Mesenchymal stem cell (in vitro differentiated cells and primary cell): ENCODE data around the gene BRME1.

Experiments
- DNase-seq: peaks from one replicate; pipeline ENCODE4 v3.0.0-alpha.2; 2013
- H2AFZ ChIP-seq: one replicate; pipeline ENCODE4 v1.6.1; 2013; ENCODE audit warnings: low read depth, mild to moderate bottlenecking, control low read depth, inconsistent platforms, low read length, moderate library complexity
- H2AK5ac ChIP-seq: 2 replicates; pipeline ENCODE4 v1.6.1; 2013; ENCODE audit warnings: low read length, moderate library complexity, mild to moderate bottlenecking, inconsistent platforms; ENCODE audit not compliant: severe bottlenecking
- H2BK120ac ChIP-seq: one replicate; pipeline ENCODE4 v1.6.1; 2013; ENCODE audit warnings: low read depth, mild to moderate bottlenecking, inconsistent platforms, low read length, moderate library complexity
- H2BK12ac ChIP-seq, 2 experiments: one replicate each; pipeline ENCODE4 v1.6.1; 2013; ENCODE audit warnings: inconsistent platforms in 2 of 2, low read length in 2 of 2, mild to moderate bottlenecking in 2 of 2, moderate library complexity in 2 of 2, control low read depth in 1 of 2
- H2BK15ac ChIP-seq: one replicate; pipeline ENCODE4 v1.6.1; 2013; ENCODE audit warnings: mild to moderate bottlenecking, low read depth, inconsistent platforms; ENCODE audit not compliant: poor library complexity, severe bottlenecking
- H2BK5ac ChIP-seq: 2 replicates; pipeline ENCODE4 v1.6.1; 2013; ENCODE audit warnings: low read depth, mild to moderate bottlenecking, low read length, control low read depth, inconsistent platforms; ENCODE audit not compliant: poor library complexity, severe bottlenecking
- H3K14ac ChIP-seq, 2 experiments: one replicate each; pipeline ENCODE4 v1.6.1; 2013; ENCODE audit warnings: inconsistent platforms in 2 of 2, low read length in 2 of 2, control low read depth in 1 of 2, mild to moderate bottlenecking in 1 of 2, moderate library complexity in 1 of 2
- H3K18ac ChIP-seq, 2 experiments: one replicate each; pipeline ENCODE4 v1.6.1; 2013; ENCODE audit warnings: inconsistent platforms in 2 of 2, low read length in 2 of 2, control low read depth in 1 of 2, low read depth in 1 of 2, mild to moderate bottlenecking in 1 of 2
- H3K23ac ChIP-seq, 2 experiments: one replicate each; pipeline ENCODE4 v1.6.1; 2013; ENCODE audit warnings: inconsistent platforms in 2 of 2, low read length in 2 of 2, mild to moderate bottlenecking in 2 of 2, moderate library complexity in 2 of 2, control low read depth in 1 of 2
- H3K27ac ChIP-seq: 2 replicates; pipeline ENCODE4 v1.5.1; 2013; ENCODE audit warnings: mild to moderate bottlenecking, moderate library complexity, low read length, control low read depth, inconsistent platforms; ENCODE audit not compliant: poor library complexity, severe bottlenecking
- H3K27me3 ChIP-seq, 2 experiments: 2 replicates each; pipeline versions ENCODE4 v1.6.1 to v1.7.0; 2013; ENCODE audit warnings: low read length in 2 of 2, mild to moderate bottlenecking in 2 of 2, moderate library complexity in 2 of 2, control low read depth in 1 of 2, inconsistent platforms in 1 of 2; ENCODE audit not compliant: control insufficient read depth in 1 of 2, insufficient read depth in 1 of 2
- H3K36me3 ChIP-seq, 2 experiments: 2 replicates each; pipeline versions ENCODE4 v1.6.1 to v1.7.0; 2013; ENCODE audit warnings: low read length in 2 of 2, control low read depth in 1 of 2, inconsistent platforms in 1 of 2, low read depth in 1 of 2, mild to moderate bottlenecking in 1 of 2; ENCODE audit not compliant: insufficient read depth in 2 of 2, control insufficient read depth in 1 of 2
- H3K4ac ChIP-seq, 2 experiments: one replicate each; pipeline ENCODE4 v1.6.1; 2013; ENCODE audit warnings: inconsistent platforms in 2 of 2, low read length in 2 of 2, mild to moderate bottlenecking in 2 of 2, moderate library complexity in 2 of 2, control low read depth in 1 of 2, low read depth in 1 of 2
- H3K4me1 ChIP-seq: 2 replicates; pipeline ENCODE4 v1.6.1; 2013; ENCODE audit warnings: low read depth, low read length, control low read depth; ENCODE audit not compliant: control insufficient read depth, insufficient read depth
- H3K4me2 ChIP-seq: 2 replicates; pipeline ENCODE4 v1.6.1; 2013; ENCODE audit warnings: low read length, mild to moderate bottlenecking, inconsistent platforms; ENCODE audit not compliant: poor library complexity, severe bottlenecking
- H3K4me3 ChIP-seq, 2 experiments: 2 replicates each; pipeline versions ENCODE4 v1.5.1 to v1.7.0; 2013; ENCODE audit warnings: low read length in 2 of 2, mild to moderate bottlenecking in 2 of 2, control low read depth in 1 of 2, low read depth in 1 of 2; ENCODE audit not compliant: insufficient read depth in 1 of 2
- H3K79me1 ChIP-seq: replicated peaks from 2 replicates; pipeline ENCODE4 v1.6.1; 2013; ENCODE audit warnings: mild to moderate bottlenecking, control low read depth, low read length, inconsistent platforms; ENCODE audit not compliant: poor library complexity, severe bottlenecking
- H3K9ac ChIP-seq: 2 replicates; pipeline ENCODE4 v1.7.0; 2013; ENCODE audit warnings: mild to moderate bottlenecking, low read length, moderate library complexity
- H3K9me3 ChIP-seq: 2 replicates; pipeline ENCODE4 v1.7.0; 2013; ENCODE audit warnings: mild to moderate bottlenecking, low read length; ENCODE audit not compliant: control insufficient read depth
- H4K8ac ChIP-seq: one replicate; pipeline ENCODE4 v1.6.1; 2013; ENCODE audit warnings: inconsistent platforms, mild to moderate bottlenecking, low read length, moderate library complexity
- H4K91ac ChIP-seq: one replicate; pipeline ENCODE4 v1.6.1; 2013; ENCODE audit warnings: mild to moderate bottlenecking, low read length, inconsistent platforms
- WGBS: methylation state at CpG from one replicate; pipeline ENCODE4 v1.1.7; 2013; ENCODE audit warnings: mixed read lengths; 5-methylcytosine and 5-hydroxymethylcytosine counted together

Gene BRME1

DNA sequence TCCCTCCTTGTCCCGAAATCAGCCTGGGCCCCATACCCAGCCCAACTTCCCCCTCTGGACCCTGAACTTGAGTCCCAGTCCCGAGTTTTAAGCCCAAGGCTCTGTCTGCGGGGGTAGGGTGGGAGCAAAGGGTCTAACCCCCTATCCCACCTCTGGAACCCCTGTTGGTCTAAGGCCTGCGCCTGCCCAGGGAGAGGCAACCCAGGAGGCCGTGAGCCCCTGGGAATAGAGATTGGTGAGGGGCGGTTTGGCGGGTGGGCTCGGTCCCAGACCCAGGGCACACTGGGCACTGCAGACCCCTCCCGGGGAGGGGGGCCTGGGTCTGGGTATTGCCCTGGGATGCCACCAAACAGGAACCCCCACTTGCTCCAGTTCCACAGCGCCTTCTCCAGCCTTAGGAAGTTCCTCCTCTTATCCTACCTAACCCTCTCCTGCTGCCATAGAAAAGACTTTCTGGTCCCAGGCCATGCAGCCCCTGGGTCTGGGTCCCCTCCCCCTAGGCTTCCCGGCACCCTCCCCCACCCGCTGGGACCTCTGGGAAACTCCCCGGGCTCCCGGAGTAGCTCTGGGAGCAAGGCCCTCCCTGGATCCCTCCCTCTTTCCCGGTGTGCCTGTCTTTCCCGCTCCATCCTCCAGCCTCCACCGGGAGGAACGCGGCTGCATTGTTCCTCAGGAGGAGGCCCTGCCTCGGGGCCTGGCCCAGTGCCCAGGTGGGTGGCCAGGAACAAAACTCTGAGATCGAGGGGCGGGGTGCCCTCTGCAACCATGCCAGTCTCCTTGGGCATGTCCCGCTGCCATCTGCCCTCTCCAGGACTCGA is 62.6 kb downstream of the BRME1 start:
- peak overlapping the region; percentile 82 for H2BK15ac ChIP-seq
- H3K18ac ChIP-seq: peak overlapping the region; percentile 95 to 99
- H3K23ac ChIP-seq: no peak overlapping the region
- H2BK120ac ChIP-seq: peak overlapping the region; percentile 100
- H2BK5ac ChIP-seq: peak overlapping the region; percentile 69
- WGBS: 39% methylated on average over 22 of the region's 24 CpGs
- peaks cover 4% of the 10 kb centered on the region for H3K79me1 ChIP-seq
- H3K4me3 ChIP-seq: peak overlapping the region; percentile 47 to 79
- H3K9me3 ChIP-seq: no peaks in the 10 kb centered on the region
- H3K9ac ChIP-seq: peak overlapping the region; percentile 97
- H2AFZ ChIP-seq: no peak overlapping the region
- peak overlapping the region; percentile 89 for H4K8ac ChIP-seq
- peaks cover 7 to 23% of the 10 kb centered on the region in 2 experiments for H3K36me3 ChIP-seq
- H2AK5ac ChIP-seq: peak overlapping the region; percentile 97
- H3K4me1 ChIP-seq: peaks cover 50% of the 10 kb centered on the region
- DNase-seq: peak; percentile 86
- H3K27me3 ChIP-seq: no peaks in the 10 kb centered on the region
- peak overlapping the region in 1 of 2 experiments; percentile 87 for H3K14ac ChIP-seq
- H3K27ac ChIP-seq: peak overlapping the region; percentile 75
- H3K4me2 ChIP-seq: peak overlapping the region; percentile 83
- peak overlapping the region; percentile 99 for H2BK12ac ChIP-seq
- peak overlapping the region; percentile 94 to 97 for H3K4ac ChIP-seq
- H4K91ac ChIP-seq: peak overlapping the region; percentile 99

DNA sequence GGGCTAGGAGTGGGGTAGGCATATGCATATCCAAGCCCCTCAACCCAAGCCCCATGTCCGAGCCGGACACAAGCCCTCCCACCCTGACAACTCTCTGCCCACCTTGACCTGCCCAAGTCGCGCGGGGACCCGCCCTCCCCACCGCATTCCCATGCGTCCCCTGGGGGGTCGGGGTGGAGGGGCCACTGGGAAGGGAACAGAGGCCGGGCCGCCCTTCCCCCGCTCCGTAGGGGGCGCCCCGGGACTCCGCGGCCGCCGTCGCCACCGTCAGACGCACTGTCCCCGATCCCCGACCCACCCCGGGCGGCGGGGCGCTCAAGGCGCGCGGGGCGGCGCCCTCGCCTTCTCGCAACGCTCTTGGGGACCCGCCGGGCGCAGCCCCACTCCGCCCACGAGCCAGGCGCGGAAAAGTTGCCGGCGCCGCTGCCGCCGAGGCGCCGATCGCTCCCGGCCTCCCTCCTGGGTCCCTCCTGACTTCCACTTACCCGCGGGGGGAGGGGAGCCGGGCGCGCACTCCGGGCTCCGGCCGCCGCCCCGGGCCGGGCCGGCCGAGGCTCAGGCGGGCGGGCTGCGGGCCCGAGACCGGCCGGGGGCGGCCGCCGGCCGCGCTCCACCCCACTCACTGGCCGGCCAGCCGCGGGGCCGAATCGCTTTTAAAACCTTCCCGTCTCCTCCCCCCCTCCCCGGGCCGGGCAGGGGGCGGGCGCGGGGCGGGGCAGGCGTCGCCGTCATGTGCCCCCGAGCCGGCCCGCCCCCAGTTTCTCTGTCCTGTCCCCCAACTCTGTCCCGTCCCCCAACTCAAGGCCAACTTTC is 63.4 kb downstream of the BRME1 start:
- Histone ChIP-seq H4K8ac (peak overlapping the region; percentile 89), H2AFZ (no peak overlapping the region), H2BK12ac (peak overlapping the region; percentile 99), H3K4me1 (peaks cover 50% of the 10 kb centered on the region), H2BK15ac (peak overlapping the region; percentile 82), H4K91ac (peak overlapping the region; percentile 99), H3K36me3 (peaks cover 10 to 27% of the 10 kb centered on the region in 2 experiments), H2AK5ac (peak overlapping the region; percentile 97), H3K27me3 (no peaks in the 10 kb centered on the region), H3K14ac (peak overlapping the region in 1 of 2 experiments; percentile 93), H3K4me2 (peak overlapping the region; percentile 93), H3K4ac (peak overlapping the region; percentile 94 to 97), H3K18ac (peak overlapping the region; percentile 95 to 99), H3K27ac (peak overlapping the region; percentile 75), H3K23ac (no peak overlapping the region), H2BK5ac (peak overlapping the region; percentile 87), H3K4me3 (peak overlapping the region; percentile 82 to 90), H3K79me1 (peaks cover 4% of the 10 kb centered on the region), H3K9me3 (no peaks in the 10 kb centered on the region), H2BK120ac (peak overlapping the region; percentile 100), H3K9ac (peak overlapping the region; percentile 97)
- peak; percentile 87 for DNase-seq
- WGBS: under 1% methylated on average over 32 of the region's 95 CpGs

- Histone ChIP-seq H2AK5ac (no peak overlapping the region), H2AFZ (no peak overlapping the region), H3K18ac (peak overlapping the region; percentile 69 to 92), H2BK12ac (no peak overlapping the region), H3K4me3 (peak overlapping the region; percentile 82 to 90), H4K8ac (no peak overlapping the region), H3K36me3 (peaks cover 12 to 30% of the 10 kb centered on the region in 2 experiments), H2BK15ac (peak overlapping the region; percentile 66), H3K27ac (peak overlapping the region; percentile 53), H2BK5ac (no peak overlapping the region), H3K4ac (peak overlapping the region in 1 of 2 experiments; percentile 34), H2BK120ac (peak overlapping the region; percentile 57), H3K79me1 (peaks cover 4% of the 10 kb centered on the region), H3K9ac (peak overlapping the region; percentile 95), H3K9me3 (no peaks in the 10 kb centered on the region), H4K91ac (no peak overlapping the region), H3K4me2 (peak overlapping the region; percentile 93), H3K23ac (peak overlapping the region in 1 of 2 experiments; percentile 66), H3K14ac (peak overlapping the region in 1 of 2 experiments; percentile 97), H3K4me1 (peaks cover 50% of the 10 kb centered on the region), H3K27me3 (no peaks in the 10 kb centered on the region)
- 22% methylated on average over 2 of the region's 11 CpGs for WGBS
- DNase-seq: peak; percentile 68
These were observed 64.0 kb downstream of the BRME1 start for GRCh38 chr19:13841962-13842290.
